Umbilical cord (tissue), 2 donors: ENCODE measurements around the gene NPPB. TPM values are rescaled to one million over a fixed set of nuclear protein-coding genes. Genes with fewer than 3 reads are reported as not detected.

Source experiments
- DNase-seq: peaks from one replicate; pipeline ENCODE4 v3.0.0-alpha.2; 2015; ENCODE audit warnings: low spot score
- total RNA-seq: library from RNA; depleted of rRNA; stranded (reverse); fragments of >200 nt; gene quantifications from one replicate; pipeline ENCODE4 v1.2.3, GENCODE V29; 2014; ENCODE audit warnings: low replicate concordance; ENCODE audit not compliant: insufficient read depth

Gene NPPB
- total RNA-seq, 1 donor from 2014 or later = not detected

DNA sequence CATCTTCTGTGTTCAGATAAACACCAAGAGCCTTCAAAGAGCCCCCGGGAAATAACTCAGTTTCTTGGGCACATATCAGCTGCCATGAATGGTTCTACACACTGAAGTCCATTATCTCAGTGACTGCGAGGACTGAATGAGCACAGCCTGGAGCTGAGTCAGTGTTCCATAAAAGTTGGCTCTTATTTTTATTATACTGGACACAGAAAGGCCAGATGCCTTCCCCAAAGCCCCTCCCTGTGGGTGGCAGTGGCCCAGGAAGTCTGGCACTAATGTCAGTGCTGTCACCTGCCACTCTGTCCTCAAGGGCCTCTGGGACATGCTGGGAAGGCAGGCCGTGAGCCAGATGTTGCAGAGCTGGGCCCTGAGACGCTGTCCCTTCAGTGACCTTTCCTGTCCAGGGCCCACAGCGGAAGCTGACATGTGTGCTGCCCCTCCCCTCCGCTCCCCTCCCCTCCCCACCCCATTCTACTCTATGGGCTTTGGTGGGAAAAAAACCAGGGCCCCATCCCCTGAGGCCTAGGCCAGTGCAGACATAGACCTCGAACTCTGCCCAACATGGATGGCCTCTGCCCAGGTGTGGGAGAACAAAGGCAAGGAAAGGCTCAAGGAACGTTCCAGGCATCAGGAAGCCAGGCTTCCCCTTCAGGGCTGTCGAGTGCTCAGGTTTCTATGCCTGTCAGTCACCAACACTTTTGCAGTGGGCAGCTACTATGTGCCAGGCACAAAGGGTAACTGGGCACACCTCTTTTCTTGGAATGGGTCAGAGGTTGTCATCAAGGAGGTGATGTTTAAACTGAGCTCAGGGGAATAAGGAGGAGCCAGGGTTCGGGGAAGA, 22.4 kb upstream of the NPPB start:
- no peak for DNase-seq

DNA sequence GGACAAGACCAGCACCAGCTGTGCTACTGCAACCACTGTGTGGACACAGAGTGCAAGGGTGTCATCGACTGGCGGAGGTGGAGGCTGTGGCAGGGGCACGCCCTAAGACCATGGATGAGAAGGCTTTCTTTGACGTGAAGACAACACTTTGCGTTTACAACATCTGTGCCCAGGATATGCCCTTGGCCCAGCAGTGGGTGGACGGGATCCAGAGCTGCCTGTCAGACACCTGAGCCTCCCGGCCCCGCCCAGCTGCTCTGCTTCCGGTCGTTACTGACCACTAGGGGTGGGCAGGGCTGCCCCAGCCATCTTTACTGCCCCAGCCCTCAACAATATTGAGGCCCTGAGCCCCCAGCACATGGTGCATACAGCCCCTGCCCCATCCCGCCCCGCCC, 21.4 kb upstream of the NPPB start:
- DNase-seq = no peak

DNA sequence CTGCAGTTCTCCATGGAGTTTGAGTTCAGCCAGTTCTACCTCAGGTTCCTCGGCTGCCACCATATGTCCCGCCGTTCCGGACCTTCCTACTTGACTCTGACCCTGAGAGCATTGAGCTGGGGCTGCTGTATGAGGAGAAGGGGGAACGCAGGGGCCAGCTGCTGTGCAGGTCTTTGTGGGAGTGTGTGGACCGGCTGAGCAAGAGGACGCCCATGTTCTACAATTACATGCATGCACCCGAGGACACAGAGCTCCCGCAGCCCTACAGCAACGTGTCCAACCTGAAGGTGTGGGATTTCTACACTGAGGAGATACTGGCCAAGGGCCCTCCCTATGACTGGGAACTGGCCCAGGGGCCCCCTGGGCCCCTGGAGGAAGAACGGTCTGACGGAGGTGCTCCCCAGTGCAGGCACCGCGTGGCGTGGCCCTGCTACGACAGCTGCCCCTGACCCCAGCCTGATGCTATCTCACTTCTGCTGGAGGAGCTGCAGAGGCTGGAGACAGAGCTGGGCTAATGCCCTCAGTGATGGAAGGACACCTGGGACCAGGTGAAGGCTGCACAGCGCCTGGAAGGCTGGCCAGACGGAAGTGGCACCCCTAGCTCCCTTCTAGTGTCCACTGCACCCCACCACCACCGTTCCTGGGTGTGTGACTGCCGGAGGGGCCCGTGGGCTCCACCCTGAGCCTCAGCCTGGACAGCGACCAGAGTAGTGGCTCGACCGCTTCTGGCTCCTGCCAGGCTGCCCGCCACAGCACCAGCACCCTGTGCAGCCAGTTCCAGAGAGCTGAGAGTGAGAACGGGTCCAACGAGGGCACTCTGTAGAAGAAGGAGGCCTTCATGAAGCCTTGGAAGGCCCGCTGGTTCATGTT, 20.8 kb upstream of the NPPB start:
- no peak for DNase-seq

DNA sequence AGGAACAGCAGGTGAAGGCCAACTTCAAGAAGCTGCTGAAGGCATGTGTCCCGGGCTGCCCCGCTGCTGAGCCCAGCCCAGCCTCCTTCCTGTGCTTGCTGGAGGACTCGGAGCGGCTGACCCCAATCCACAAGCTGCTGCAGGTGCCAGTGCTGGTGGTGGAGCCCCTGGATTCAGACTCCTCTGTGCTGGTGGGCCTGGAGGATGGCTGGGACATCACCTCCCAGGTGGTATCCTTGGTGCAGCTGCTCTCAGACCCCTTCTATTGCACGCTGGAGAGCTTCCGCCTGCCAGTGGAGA, 20.1 kb upstream of the NPPB start:
- no peak for DNase-seq

DNA sequence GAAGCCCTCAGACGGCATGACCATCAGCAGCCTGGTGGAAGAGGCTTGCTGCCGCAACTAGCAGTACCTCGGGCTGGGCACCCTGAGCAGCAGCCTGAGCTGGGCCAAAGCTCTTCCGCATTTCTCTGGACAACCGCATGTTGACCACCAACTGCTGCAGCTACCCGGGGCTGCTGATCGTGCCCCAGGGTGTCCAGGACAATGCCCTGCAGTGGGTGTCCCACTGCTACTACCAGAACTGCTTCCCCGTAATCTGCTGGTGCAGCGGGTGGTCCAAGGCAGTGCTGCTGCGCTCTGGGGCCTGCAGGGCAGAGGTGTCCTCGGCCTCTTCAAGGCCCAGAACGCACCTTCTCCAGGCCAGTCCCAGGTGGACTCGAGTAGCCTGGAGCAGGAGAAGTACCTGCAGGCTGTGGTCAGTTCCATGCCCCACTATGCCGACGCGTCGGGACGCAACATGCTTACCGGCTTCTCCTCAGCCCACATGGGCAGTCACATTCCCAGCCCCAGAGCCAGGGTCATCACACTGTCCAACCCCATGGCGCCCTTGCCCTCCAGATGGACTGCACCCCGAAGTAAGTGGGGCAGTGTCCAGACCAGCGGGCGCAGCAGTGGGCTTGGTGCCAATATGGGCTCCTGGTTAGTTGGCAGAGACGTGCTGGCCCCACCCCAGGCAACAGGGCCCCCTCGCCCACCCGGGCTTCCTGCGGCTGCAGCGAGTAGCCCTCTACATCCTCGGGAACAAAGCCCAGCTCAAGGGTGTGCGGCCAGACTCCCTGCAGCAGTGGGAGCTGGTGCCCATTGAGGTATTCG, 19.5 kb upstream of the NPPB start:
- no peak for DNase-seq

DNA sequence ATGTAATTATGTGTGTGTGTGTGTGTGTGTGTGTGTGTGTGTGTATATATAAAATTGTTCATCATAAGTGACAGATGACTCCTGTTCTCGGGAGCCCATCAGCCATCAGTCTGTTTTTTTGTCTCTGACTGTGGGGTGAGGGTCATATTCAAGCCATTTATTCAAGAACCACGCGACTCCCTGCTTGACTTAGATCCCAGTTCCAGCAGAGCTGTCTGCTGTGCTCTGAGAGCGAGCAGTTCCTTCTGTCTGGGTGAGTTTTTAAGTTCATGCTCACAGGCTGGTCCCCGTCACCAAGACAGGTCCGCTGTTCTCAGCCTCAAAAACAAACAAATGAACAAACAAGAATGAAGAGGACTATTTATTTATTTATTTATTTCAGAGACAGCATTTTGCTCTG, 18.3 kb upstream of the NPPB start:
- no peak for DNase-seq

DNA sequence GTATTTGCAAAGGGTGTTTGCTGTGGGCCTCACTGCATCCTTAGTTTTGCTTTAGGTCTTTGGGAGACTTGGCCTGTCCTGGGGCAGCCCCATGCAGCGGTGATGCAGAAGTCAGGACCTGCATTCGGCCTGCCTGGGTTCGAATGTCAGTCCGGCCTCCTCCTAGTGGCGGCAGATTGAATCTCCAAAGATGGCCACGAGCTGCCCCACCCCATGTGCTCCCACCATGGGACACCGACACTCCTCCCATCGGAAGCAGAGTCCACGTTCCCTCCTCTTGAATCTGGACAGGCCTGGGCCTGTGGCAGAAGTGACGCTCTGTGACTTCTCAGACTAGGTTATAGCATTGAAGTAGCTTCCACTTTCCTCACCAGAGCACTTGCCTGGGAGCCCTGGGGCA, 16.3 kb upstream of the NPPB start:
- no peak for DNase-seq

DNA sequence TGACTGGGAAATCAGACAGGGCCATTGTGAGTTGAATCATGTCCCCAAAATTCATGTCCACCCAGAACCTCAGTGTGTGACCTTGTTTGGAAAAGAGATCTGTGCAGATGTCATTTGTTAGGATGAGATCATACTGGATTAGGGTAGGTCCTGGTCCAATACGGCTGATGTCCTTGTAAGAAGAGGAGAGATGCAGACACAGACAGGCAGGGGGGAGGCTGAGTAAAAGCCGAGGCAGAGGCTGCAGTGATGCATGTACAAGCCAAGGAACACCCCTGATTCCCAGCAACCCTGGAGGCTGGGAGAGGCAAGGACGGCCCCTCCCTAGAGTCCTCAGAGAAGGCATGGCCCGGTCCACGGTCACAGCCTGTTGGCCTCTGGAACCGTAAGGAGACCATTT, 15.9 kb upstream of the NPPB start:
- DNase-seq = no peak

DNA sequence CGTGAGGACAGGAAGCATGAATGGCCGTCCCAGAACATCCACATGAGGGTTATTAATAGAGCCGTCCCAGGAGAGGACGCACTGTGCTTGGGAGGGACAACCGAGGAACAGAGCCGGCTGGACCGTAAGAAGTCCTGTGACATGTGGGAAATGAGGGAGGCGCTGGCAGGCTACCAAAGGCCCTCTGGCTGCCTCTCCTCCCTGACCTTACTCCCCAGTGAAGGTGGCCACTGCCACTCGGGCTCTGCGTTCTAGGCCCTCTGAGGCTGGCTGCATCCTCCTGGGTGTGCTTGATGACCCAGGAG, 15.5 kb upstream of the NPPB start:
- no peak for DNase-seq

DNA sequence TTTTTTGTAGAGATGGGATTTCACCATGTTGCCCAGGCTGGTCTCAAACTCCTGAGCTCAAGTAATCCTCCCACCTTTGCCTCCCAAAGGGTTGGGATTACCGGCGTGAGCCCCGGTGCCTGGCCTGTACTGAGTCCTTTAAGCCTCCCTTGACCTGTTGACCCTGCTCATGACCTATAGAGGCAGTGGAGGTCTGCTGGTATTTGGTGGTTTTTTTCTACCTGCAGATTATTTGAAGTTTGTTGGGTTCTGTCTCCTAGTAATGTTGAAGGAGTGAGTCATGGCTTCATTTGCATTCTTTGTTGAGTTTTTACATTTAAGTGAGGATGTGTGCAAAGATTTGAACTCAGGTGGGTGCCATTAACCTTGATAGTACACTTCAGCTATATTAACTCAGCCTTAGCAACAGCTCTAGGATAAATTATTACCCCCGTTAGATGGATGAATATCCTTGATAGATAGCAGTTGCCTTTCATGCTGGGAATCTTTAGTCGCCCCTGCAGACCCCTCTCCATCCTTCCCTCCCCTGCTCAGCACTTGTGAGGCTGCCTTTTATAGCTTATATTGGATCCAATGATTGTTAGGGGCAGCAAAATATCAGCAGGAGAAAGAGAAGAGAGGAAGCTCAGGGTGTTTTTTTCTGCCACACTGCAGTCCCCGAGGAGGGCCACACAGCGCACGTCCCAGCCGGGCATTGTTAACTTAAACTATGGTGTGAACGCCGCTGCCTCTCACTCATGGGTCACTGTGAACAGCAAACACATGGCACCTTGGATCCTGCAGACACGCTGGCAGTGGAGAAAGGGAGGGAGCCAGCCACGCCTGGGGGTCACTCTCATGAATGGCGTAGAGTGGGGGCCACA, 14.9 kb upstream of the NPPB start:
- DNase-seq = no peak

DNA sequence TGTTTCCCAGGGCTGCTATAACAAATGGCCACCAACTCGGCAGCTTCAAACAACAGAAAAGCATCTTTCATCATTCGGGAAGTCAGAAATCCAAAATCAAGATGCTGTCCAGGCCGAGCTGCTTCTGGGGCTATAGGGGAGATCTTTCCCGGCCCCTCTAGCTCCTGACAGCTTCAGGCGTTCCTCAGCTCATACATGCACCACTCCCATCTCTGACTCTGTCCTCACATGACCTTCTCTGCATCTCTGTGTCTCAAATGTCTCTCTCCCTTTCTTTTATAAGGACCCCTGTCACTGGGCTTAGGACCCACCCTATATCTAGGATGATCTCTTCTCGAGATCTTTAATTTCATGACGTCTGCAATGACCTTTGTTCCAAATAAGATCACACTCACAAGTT, 13.8 kb upstream of the NPPB start:
- DNase-seq = no peak

DNA sequence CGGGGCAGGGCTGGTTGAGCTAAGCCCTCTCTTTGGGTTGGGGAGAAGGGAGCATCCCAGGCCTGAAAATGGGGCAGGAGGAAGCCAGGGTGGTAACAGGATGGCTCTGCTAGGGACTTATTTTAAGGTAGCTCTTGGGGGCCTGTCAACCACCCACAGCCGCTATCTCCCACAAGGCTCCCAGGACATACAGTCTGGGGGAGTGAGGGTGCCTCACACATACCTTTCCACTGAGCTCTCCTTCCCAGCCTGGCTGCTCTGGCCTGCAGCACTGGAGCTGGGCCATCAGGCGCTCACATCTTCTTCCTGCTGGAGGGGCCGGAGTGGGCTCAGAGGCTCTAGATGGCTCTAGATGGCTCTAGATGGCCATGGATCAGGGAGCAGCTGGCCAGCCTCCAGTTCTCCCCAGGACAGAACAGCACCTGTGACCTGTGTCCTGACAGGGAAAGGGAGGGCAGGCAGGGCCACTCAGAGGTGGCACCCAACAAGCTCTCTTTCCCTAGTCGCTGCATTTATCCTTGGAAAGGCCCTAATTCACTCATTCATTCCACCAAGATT, 11.0 kb upstream of the NPPB start:
- no peak for DNase-seq

DNA sequence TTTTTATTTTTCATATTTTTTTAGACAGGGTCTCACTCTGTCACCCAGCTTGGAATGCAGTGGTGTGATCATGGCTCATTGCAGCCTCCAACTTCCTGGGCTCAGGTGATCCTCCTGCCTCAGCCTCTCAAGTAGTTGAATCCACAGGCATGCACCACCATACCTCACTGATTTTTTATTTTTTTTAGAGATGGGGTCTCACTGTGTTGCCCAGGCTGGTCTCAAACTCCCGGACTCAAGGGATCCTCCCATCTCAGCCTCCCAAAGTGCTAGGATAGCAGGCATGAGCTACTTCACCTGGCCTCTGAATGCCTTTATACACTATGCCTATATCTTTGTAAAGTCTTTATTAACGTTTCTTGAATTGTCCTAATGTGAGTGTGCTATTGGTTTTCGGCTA, 10.4 kb upstream of the NPPB start:
- DNase-seq = no peak

DNA sequence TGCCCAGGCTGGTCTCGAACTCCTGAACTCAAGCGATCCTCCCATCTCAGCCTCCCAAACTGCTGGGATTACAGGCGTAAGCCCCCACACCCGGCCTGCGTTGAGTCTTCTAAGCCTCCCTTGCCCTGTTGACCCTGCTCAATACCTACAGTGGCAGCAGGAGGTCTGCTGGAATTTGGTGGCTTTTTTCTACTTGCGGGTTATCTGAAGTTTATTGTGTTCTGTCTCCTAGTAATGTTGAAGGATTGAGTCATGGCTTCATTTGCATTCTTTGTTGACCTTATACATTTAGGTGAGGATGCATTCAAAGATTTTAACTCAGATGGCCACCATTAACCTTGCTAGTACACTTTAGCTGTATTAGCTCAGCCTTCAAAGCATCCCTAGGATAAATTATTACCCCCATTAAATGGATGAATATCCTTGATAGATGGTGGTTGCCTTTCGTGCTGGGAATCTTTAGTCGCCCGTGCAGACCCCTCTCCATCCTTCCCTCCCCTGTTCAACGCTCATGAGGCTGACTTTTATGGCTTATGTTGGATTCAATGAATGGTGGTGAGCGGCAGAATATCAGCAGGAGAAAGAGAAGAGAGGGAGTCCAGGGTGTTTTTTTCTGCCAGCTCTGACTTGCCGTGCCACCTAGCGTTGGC, 9.7 kb upstream of the NPPB start:
- DNase-seq = no peak

DNA sequence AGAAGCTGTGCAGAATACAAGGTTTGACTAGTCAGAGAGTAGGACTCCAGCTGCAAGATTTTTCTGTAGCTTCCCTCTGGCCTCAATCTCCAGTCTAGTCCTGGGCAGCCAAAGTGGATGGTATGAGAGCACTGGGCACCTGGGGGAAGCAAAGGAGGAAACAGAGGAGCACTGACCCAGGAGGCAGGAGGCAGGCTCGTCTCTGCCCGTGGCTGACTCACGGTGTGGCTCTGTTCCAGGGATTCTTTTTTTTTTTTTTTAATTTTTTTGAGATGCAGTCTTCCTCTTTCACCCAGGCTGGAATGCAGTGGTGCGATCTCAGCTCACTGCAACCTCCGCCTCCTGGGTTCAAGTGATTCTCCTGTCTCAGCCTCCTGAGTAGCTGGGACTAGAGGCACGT, 4.1 kb upstream of the NPPB start:
- DNase-seq = no peak

DNA sequence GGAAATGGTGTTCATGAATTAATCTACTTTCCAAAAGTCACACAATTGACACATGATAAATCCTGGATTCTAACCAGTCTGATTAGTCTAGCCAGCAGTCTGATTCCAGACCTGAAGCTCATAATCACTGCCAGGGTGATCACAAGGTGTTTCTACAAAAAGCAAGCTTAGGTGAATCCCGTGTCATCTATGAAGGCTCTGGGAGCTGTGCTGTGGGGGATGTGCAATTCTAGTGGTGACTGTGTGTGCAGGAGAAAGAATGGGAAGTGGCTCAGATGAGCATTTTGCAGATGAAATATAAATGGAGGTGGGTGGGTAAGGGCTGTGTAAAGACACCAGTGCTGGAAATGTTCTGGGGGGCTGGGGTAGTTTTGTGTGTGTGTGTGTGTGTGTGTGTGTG, 1.8 kb upstream of the NPPB start:
- DNase-seq = no peak

DNA sequence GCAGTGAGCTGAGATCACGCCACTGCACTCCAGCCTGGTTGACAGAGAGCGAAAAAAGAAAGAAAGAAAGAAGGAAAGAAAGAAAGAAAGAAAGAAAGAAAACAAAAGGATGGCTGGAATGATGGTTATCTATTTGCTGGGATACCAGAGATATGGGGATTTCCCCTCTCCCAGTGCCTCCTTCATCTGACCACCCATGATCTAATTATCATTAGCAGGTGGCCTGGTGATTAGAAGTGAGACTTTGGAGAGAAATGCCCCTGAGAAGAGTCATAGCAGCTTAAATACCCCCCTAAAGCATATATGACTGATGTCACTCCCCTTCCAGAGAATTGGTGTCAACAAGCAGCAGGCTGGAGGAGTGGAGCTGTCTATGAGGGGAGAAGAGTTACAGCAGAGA, 1.3 kb upstream of the NPPB start:
- no peak for DNase-seq

DNA sequence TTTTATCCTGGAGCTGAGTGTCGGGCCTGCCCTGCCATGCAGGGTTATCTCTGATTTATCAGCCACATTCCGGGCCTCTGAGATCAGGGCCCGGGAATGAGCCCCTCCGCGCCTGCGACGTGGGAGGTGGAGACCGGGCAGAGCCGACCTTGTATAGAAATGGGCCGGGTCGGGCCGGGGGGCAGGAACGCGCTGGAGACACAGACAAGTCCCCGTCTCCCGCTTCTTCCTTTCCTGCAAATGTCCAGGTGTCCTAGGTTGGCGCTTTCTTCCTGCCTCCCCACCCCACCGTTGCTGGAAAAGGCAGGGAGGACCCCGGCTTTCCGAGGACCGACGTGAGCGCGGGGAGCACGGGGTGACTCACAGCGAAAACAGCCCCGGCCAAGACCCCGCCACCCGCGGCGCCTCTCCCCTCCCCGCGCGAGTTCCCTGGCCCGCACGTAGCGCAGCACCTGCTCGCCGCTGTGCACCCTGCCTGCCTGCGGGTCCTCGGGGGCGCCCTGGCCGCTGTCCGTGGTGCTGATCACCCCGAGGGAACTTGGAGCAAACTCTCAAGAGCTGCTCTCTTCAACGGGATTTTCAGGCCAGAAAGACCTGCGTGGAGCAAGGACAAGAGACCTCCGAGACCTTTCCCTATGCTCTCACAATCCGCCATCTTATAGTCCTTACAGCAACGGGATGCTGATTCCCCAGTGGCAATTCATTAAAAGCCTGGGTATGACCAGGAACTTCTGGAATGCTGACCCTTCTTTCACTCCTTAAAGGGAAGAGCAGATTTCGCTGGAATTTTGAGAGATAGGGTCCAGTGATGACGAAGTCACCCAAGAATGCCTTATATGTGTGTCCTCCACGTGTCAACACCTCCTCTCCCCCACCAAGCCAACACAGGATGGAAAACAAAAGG, 475 bp upstream of the NPPB start:
- DNase-seq = peak; percentile 69

DNA sequence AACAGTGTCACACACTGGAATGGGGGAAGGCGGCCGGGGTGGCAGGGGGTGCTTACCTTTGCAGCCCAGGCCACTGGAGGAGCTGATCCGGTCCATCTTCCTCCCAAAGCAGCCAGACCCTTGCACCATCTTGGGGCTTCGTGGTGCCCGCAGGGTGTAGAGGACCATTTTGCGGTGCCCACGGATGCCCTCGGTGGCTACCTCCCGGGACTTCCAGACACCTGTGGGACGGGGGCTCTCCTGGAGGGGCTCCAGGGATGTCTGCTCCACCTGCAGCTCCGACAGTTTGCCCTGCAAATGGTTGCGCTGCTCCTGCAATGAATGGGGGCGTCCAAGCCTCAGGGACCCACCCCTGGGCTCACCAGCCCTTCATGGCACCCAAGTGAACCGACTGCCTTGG, 587 bp downstream of the NPPB start:
- no peak for DNase-seq
